ENCODE measurements around the gene PLEKHG2. TPM values are rescaled to one million over a fixed set of nuclear protein-coding genes. Genes with fewer than 3 reads are reported as not detected.

PLEKHG2 gene
- total and polyA plus RNA-seq, 9 of the 15 experiments (the other 6 are each of a cell fraction or from before 2014, with no cell fraction given) = 0.98 to 45.7 (median 9.8) TPM

DNA sequence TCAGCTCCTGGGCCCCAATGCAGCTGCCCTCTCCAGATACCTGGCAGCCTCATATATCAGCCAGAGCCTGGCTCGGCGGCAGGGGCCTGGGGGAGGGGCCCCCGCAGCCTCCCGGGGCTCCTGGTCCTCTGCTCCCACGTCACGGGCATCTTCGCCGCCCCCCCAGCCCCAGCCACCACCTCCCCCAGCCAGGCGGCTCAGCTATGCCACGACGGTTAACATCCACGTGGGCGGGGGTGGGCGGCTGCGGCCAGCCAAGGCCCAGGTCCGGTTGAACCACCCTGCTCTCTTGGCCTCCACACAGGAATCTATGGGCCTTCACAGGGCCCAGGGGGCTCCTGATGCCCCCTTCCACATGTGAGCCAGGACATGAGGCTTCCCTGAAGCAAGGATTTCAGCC is 12.5 kb downstream of the PLEKHG2 start:
- ATAC-seq (no peak), DNase-seq (ENCODE audit: extremely low read depth in 1 of 4, low spot score in 3 of 4) (no peak), FAIRE-seq (no peak)
- ChIA-PET POLR2A (interaction anchor here (0.8 to 9.1 kb wide), 2 partner anchors 8 to 34 kb away, joined by 3 to 141 read pairs; partner anchors contain the start of genes MED29 and RPS16), CTCF (ENCODE audit: low intra/inter-chr PET ratio) (no interaction called here)
- no peaks in the 10 kb centered on the region for H3K27me3 ChIP-seq (ENCODE audit: control insufficient read depth in 2 of 2, insufficient read depth in 2 of 2, low read length in 2 of 2)
- no peak overlapping the region for H3K4me2 ChIP-seq (ENCODE audit: insufficient read depth, low read length)
- peaks cover 18% of the 10 kb centered on the region; the same call in 1 of the 3 replicates for H3K36me3 ChIP-seq (ENCODE audit: control insufficient read depth, insufficient read depth, low read length)
- no TSS peak for BruUV-seq (replicated peaks)
- TF ChIP-seq SMARCA4 (IDR thresholded peaks at IDR 0.05) (no peak), POLR2G (IDR thresholded peaks at IDR 0.05; ENCODE audit: low read depth, low read length) (peak; percentile 49), EGR1 (conservative IDR thresholded peaks at IDR 0.05) (0 out of 2 replicates have a peak, but pooled peaks have one; percentile 21), RBFOX2 (IDR thresholded peaks at IDR 0.05; ENCODE audit: low read depth, low read length) (peak; percentile 33; the same call in 1 of the 2 replicates), POLR2AphosphoS2 (IDR thresholded peaks at IDR 0.05; ENCODE audit: low read length) (peak; percentile 70), XRCC5 (IDR thresholded peaks at IDR 0.05; ENCODE audit: low read depth, low read length) (no peak)
- in situ Hi-C loops (cut with MboI) (no loop called here), intact Hi-C loops (cut with micrococcal nuclease) (no loop called here)
- no peak overlapping the region for H3K9ac ChIP-seq (ENCODE audit: insufficient read depth in 1 of 2, low read depth in 2 of 2, low read length in 2 of 2)
- no peak overlapping the region for H3K4me3 ChIP-seq
- no peak overlapping the region for H3K27ac ChIP-seq (ENCODE audit: extremely low read depth, low read depth, low read length)
- no peaks in the 10 kb centered on the region for H4K20me1 ChIP-seq (replicated peaks; ENCODE audit: control insufficient read depth, insufficient read depth, low read length)
- H3K4me1 ChIP-seq (replicated peaks in 1 of 2; ENCODE audit: control insufficient read depth in 2 of 2, insufficient read depth in 2 of 2, low read length in 2 of 2) = peaks cover 0 to 13% of the 10 kb centered on the region in 2 experiments; a peak in 1 of 5 replicates
- H3K9me3 ChIP-seq (replicated peaks; ENCODE audit: control insufficient read depth, insufficient read depth, low read depth, low read length) = no peaks in the 10 kb centered on the region
- 59% methylated on average over 7 of the region's 16 CpGs for WGBS (ENCODE audit: insufficient coverage, low coverage, missing lambda C conversion rate)
- H2AFZ ChIP-seq (ENCODE audit: low read depth, low read length) = no peak overlapping the region
- no peaks in the 10 kb centered on the region for H3K9me1 ChIP-seq (ENCODE audit: control insufficient read depth, insufficient read depth, low read length)
- H3K79me2 ChIP-seq (ENCODE audit: control insufficient read depth, insufficient read depth, low read length) = no peaks in the 10 kb centered on the region

GRCh38 chr19:39425744-39426143 is 13.3 kb downstream of the PLEKHG2 start:
- TF ChIP-seq SUPT5H (IDR thresholded peaks at IDR 0.05) = peak; percentile 63
- TF ChIP-seq TSC22D4 (tag; IDR thresholded peaks at IDR 0.05) = 0 out of 2 replicates have a peak, but pooled peaks have one; percentile 20
- 0 out of 2 replicates have a peak, but pooled peaks have one; percentile 13 for TF ChIP-seq MYNN (IDR thresholded peaks at IDR 0.05)
- no peak for TF ChIP-seq MYNN (CRISPR knock-in tag; IDR thresholded peaks at IDR 0.05)
- peak; percentile 51 for TF ChIP-seq POLR2B (IDR thresholded peaks at IDR 0.05; ENCODE audit: low read depth, partially characterized antibody)
- no peak for TF ChIP-seq CBFA2T3 (IDR thresholded peaks at IDR 0.05)
- 0 out of 2 replicates have a peak, but pooled peaks have one; percentile 4 for TF ChIP-seq EGR1 (conservative IDR thresholded peaks at IDR 0.05)
- no peak for TF ChIP-seq TEAD2 (tag; IDR thresholded peaks at IDR 0.05)
- TF ChIP-seq POLR2A (conservative IDR thresholded peaks at IDR 0.05) = 0 out of 2 replicates have a peak, but pooled peaks have one; percentile 25
- FAIRE-seq (no peak), ATAC-seq (no peak), DNase-seq (ENCODE audit: extremely low read depth in 1 of 4, low spot score in 3 of 4) (no peak)
- H4K20me1 ChIP-seq (replicated peaks; ENCODE audit: control insufficient read depth, insufficient read depth, low read length) = no peaks in the 10 kb centered on the region
- no peak overlapping the region for H3K4me2 ChIP-seq (ENCODE audit: insufficient read depth, low read length)
- peaks cover 3 to 17% of the 10 kb centered on the region in 2 experiments; a peak in 2 of 5 replicates for H3K4me1 ChIP-seq (replicated peaks in 1 of 2; ENCODE audit: control insufficient read depth in 2 of 2, insufficient read depth in 2 of 2, low read length in 2 of 2)
- no peak overlapping the region for H2AFZ ChIP-seq (ENCODE audit: low read depth, low read length)
- no peak overlapping the region for H3K4me3 ChIP-seq
- no peak overlapping the region for H3K27ac ChIP-seq (ENCODE audit: extremely low read depth, low read depth, low read length)
- no peaks in the 10 kb centered on the region for H3K9me3 ChIP-seq (replicated peaks; ENCODE audit: control insufficient read depth, insufficient read depth, low read depth, low read length)
- H3K9ac ChIP-seq (ENCODE audit: insufficient read depth in 1 of 2, low read depth in 2 of 2, low read length in 2 of 2) = no peak overlapping the region
- ChIA-PET CTCF (ENCODE audit: low intra/inter-chr PET ratio) (no interaction called here), POLR2A (interaction anchor here (0.8 to 9.1 kb wide), 2 partner anchors 8 to 34 kb away, joined by 3 to 141 read pairs; partner anchors contain the start of genes MED29 and RPS16)
- no TSS peak for BruUV-seq (replicated peaks)
- WGBS (ENCODE audit: insufficient coverage, low coverage, missing lambda C conversion rate) = 63% methylated on average over 7 of the region's 7 CpGs
- intact Hi-C loops (cut with micrococcal nuclease) = no loop called here
- no peaks in the 10 kb centered on the region for H3K27me3 ChIP-seq (ENCODE audit: control insufficient read depth in 2 of 2, insufficient read depth in 2 of 2, low read length in 2 of 2)
- H3K79me2 ChIP-seq (ENCODE audit: control insufficient read depth, insufficient read depth, low read length) = no peaks in the 10 kb centered on the region
- no peaks in the 10 kb centered on the region for H3K9me1 ChIP-seq (ENCODE audit: control insufficient read depth, insufficient read depth, low read length)
- peaks cover 18% of the 10 kb centered on the region; the same call in 1 of the 3 replicates for H3K36me3 ChIP-seq (ENCODE audit: control insufficient read depth, insufficient read depth, low read length)
- in situ Hi-C loops (cut with MboI) = no loop called here
